Stomach (tissue), 4 donors: ENCODE results near the gene PIEZO1.

Source experiments
- POLR2A ChIP-seq, 4 donors: fragments of 450-650 bp; IDR thresholded peaks; one replicate each; pipeline ENCODE4 v1.6.1; 2016; ENCODE audit warnings: antibody characterized with exemption in 4 of 4, control low read depth in 2 of 4, mild to moderate bottlenecking in 1 of 4, moderate library complexity in 1 of 4
- POLR2AphosphoS5 ChIP-seq, 3 donors: sonication (generic); formaldehyde crosslinking; IDR thresholded peaks; one replicate each; pipeline ENCODE4 v1.6.1; 2016; ENCODE audit warnings: antibody characterized with exemption in 3 of 3
- TF ChIP-seq, protein P1 (sequence below), 7 experiments: fragments of 450-650 bp in 4 of 7; fragments of 200-600 bp in 3 of 7; sonication (generic) in 3 of 7; IDR thresholded peaks; one replicate each; pipeline ENCODE4 v1.5.1; 2016 to 2019; ENCODE audit warnings: antibody characterized with exemption in 7 of 7, control low read depth in 2 of 7, mild to moderate bottlenecking in 1 of 7

- TF ChIP-seq, protein P1, sequence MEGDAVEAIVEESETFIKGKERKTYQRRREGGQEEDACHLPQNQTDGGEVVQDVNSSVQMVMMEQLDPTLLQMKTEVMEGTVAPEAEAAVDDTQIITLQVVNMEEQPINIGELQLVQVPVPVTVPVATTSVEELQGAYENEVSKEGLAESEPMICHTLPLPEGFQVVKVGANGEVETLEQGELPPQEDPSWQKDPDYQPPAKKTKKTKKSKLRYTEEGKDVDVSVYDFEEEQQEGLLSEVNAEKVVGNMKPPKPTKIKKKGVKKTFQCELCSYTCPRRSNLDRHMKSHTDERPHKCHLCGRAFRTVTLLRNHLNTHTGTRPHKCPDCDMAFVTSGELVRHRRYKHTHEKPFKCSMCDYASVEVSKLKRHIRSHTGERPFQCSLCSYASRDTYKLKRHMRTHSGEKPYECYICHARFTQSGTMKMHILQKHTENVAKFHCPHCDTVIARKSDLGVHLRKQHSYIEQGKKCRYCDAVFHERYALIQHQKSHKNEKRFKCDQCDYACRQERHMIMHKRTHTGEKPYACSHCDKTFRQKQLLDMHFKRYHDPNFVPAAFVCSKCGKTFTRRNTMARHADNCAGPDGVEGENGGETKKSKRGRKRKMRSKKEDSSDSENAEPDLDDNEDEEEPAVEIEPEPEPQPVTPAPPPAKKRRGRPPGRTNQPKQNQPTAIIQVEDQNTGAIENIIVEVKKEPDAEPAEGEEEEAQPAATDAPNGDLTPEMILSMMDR (IDR thresholded peaks at IDR 0.05) = no peak
- TF ChIP-seq POLR2A (IDR thresholded peaks at IDR 0.05) = no peak
- no peak for TF ChIP-seq POLR2AphosphoS5 (IDR thresholded peaks at IDR 0.05)
These were observed 89.8 kb downstream of the PIEZO1 start for GRCh38 chr16:88695218-88695617.
